NCI-H748 (cell line): Measurements from ENCODE around the gene RNF44.
"Not testable (repeated sequence)": the region's sequence is repeated elsewhere in the genome, so short reads cannot be mapped to it uniquely, and the experiment has no call there.

Source experiments
- DNase-seq: peaks from one replicate; lab custom pipeline; 2025; ENCODE audit not compliant: unreplicated experiment; lab: John Stamatoyannopoulos, UW

Gene RNF44

GRCh38 chr5:176552332-176552869 is 15.2 kb upstream of the RNF44 start:
- DNase-seq = no peak

- DNase-seq = not testable (repeated sequence)
Measured at GRCh38 chr5:176550937-176551336, 13.7 kb upstream of the RNF44 start.

- DNase-seq = no peak
Measured at GRCh38 chr5:176550275-176550831, 13.2 kb upstream of the RNF44 start.

- no peak for DNase-seq
Measured at GRCh38 chr5:176549871-176550270, 12.7 kb upstream of the RNF44 start.

GRCh38 chr5:176548967-176549444 is 11.8 kb upstream of the RNF44 start, which contains the start of gene CDHR2:
Gene CDHR2 (plus strand): TSS chr5:176549342. CDS start chr5:176565353, 16,011 bp downstream.
- no peak for DNase-seq

DNA sequence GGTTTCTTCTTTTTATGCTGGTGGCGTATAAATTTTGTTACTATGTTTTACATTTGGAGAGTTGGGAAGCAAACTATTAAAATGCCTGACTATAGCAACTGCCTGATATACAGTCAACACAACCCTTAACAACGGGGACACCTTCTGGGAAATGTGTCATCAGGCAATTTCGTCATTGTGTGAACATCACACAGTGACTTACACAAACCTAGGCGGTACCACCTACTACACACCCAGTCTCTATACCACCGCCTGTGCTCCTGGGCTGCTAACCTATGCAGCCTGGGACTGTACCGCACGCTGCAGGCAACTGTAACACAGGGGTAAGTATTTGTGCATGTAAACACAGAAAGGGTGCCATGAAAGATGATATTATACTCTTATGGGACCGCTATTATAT is 10.6 kb upstream of the RNF44 start:
- DNase-seq = no peak

GRCh38 chr5:176545737-176546509 is 8.7 kb upstream of the RNF44 start:
- no peak for DNase-seq

GRCh38 chr5:176545388-176545736 is 8.2 kb upstream of the RNF44 start:
- no peak for DNase-seq

DNA sequence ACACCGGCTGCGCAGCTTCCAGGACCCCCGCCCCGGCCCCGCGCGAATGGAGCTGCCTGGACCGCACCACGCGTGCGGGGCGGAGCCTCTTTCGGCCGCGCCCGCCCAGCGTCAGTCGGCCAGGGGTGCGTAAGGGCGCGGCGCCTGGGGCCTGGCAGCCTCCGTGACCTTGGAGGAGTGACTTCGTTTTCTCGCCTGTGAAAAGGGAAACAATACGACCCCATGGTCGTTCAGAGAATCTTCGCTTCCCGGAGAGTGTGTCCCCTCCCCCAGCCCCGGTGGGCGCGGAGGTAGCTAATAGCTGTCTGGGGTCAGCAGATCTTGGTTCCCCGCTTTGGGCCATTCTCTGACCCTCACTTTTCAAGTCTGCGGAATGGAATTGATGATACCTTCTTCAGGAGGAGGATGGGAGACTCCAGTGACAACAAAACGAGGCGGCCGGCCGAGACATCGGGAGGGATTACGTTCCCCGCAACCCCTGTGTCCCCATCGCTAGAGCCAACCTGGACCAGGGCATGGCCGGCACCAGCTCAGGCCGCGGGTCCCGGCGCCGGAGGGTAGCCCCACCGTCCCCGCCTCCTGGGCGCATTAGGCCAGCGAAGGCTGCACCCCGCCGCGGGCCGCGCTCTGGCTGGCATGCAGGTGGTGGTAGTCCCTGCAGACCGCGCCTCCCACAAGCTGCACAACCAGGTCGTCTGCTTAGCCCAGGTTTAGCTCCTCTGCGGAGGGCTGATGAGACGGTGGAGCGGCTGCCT is 6.4 kb upstream of the RNF44 start:
- DNase-seq = peak; percentile 89

DNA sequence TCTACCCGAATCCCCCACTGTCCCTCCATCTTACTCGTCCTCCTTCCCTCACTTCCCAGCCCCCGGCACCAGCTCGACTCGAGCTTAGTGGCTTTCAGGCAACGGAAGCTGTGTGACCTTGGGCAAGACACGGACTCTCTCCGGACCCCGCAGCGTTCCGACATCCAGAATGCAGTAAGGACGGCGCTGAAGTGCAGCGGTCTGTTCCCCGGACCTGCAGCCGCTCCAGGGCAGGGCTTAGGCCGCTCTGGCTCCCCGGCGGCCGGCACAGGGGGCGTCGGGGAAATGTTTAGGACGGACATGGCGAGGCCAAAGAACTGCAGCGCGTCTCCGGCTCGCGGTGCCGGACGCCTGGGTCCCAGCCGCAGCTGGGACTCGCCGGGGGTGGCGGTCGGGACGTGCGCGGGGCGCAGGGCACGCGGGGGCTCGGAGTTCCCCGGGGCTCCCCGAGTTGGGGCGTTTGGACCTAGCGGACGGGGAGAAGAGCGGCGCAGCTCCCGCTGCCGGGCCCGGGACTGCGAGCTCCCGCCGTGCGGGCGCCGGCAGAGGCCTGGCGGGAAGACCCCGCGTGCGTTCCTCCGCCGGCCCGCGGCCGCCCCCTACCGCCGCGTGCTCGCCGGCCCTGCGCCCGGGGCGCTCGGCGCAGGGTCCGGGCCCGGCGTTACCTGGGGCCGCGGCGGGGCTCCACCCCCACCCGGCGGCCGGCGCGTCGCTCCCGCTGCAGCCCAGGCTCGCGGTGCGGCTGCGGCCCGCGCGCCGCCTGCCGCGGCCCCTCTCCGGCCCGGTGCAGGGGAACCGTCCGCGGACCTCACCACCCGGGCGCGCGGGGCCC is 5.6 kb upstream of the RNF44 start:
- DNase-seq = peak; percentile 69

DNA sequence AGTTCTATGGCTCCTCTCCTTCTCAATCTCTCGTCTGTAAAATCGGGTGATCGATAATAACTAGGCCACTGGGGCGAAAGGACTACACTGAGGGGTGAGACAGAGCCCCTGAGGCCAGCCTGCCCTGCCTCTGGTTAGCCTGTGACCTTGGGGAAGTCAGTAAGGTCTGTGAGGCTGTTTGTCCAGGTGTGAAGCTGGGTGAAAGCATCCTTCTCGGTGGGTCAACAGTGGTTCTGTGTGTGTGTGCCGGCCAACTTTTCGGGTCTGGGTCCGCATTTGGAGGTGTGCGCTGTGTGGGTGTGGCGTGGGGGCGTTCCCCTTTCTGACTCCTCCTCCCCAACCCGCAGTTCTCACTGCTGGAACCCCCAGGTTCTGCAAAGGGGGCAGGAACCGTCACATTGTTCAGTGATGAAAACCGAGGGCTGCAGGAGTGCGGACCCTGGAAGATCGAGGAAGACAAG is 5.0 kb upstream of the RNF44 start:
- DNase-seq = no peak

- peak; percentile 44 for DNase-seq
Measured at GRCh38 chr5:176541338-176542134, 4.3 kb upstream of the RNF44 start.

GRCh38 chr5:176540956-176541337 is 3.7 kb upstream of the RNF44 start:
- DNase-seq = no peak

- no peak for DNase-seq
Measured at GRCh38 chr5:176540476-176540899, 3.3 kb upstream of the RNF44 start.

GRCh38 chr5:176538989-176539384 is 1.8 kb upstream of the RNF44 start:
- DNase-seq = no peak

DNA sequence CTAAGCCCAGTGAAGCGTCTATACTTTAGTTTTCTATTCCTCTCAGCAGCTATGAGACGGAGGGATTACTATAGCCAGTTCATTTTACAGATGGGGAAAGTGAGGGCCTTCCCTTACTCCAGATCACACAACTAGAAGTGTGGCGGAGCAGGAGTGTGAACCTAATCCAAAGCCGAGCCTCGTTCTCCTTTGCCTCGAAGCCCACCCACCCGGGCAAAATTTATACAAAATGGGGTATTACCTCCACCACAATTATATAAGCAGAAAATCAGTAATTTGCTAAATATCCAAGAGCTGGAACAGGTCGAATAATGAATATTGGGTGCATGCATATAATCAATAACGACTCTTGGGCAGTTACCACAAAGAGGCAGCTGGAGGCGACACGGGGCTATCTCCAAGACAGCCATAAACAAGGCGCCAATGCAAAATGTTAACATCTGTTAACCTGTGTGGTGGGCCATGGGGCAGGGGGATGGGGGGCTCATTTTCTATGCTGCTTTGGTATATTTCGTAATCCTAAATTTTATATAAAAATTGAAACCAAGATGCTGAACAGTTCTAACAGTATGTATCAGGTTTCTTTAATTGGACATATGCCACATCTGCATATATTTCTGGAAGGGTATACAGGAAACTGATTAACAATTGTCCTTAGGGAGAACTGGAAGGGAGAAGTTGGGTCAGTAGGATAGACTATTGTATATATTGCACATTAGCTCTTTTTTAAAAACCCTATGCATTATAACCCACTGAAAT is 1.2 kb upstream of the RNF44 start:
- peak; percentile 56 for DNase-seq

- DNase-seq = peak; percentile 99
Measured at GRCh38 chr5:176537554-176538229, 490 bp upstream of the RNF44 start.

DNA sequence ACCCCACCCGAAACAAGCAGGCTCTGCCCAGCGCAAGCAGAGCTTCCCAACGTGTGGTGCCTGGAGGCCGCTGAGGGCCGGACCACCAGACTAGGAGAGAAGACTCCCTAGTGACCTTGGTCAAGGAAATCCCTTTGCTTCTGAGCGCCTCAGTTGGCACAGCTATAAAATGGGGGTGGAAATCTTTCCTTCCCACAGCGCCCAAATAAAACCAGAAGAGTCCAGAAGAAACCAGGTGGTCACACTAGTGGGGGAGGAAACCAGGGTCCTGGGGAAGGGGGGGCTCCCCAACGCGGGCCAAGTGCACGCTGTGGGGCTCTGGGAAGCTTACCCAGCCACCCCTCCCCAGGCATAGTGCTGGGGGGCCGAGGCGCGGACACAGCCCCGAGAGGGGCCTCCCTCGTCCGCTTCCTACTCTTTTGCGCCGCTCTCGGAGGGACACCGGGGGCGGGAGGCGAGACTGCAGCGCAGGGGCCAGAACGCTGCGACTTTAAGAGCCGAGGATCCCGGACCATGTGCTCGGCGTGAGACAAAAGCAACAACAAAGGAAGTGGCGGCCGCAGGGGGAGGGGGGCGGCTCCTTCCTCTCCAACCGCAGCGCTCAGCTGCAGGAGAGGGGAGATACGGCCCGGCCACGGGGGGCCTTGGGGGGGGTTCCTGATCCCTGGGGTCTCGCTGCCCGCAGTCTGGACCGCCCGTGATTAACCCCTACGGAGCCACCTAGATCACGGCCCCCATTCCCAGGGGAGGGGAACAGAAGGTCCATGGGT is 885 bp downstream of the RNF44 start:
- peak; percentile 90 for DNase-seq
